WTC11 (cell line): ENCODE data around the gene IGSF6.

ENCODE experiments used
- CREB1 ChIP-seq: sonication (generic); formaldehyde crosslinking; IDR thresholded peaks from 2 replicates; pipeline ENCODE4 v1.8.0; 2023; ENCODE audit warnings: mild to moderate bottlenecking, missing genetic modification reagents
- FOXP4 ChIP-seq: sonication (generic); formaldehyde crosslinking; IDR thresholded peaks from 2 replicates; pipeline ENCODE4 v1.8.0; 2022; ENCODE audit warnings: mild to moderate bottlenecking, missing genetic modification reagents
- ZNF232 ChIP-seq: sonication (generic); formaldehyde crosslinking; IDR thresholded peaks from 2 replicates; pipeline ENCODE4 v1.8.0; 2022; ENCODE audit warnings: mild to moderate bottlenecking, missing genetic modification reagents
- ZNF512 ChIP-seq: sonication (generic); formaldehyde crosslinking; IDR thresholded peaks from 2 replicates; pipeline ENCODE4 v1.8.1; 2022; ENCODE audit warnings: missing genetic modification reagents, borderline replicate concordance
- TF ChIP-seq, protein P1 (sequence below): fragments of 200-600 bp; IDR thresholded peaks from 2 replicates; pipeline ENCODE4 v1.8.0; 2022; ENCODE audit warnings: antibody characterized with exemption
- TF ChIP-seq, protein P2 (sequence below): sonication (generic); formaldehyde crosslinking; IDR thresholded peaks from 2 replicates; pipeline ENCODE4 v1.8.0; 2022; ENCODE audit warnings: mild to moderate bottlenecking, missing genetic modification reagents
- TF ChIP-seq, protein P3 (sequence below): sonication (generic); formaldehyde crosslinking; IDR thresholded peaks from 2 replicates; pipeline ENCODE4 v1.8.1; 2022; ENCODE audit warnings: mild to moderate bottlenecking, moderate library complexity, missing genetic modification reagents
- TF ChIP-seq, protein P4 (sequence below): sonication (generic); formaldehyde crosslinking; IDR thresholded peaks from 2 replicates; pipeline ENCODE4 v1.8.1; 2023; ENCODE audit warnings: mild to moderate bottlenecking, moderate library complexity, missing genetic modification reagents
- TF ChIP-seq, protein P5 (sequence below): sonication (generic); formaldehyde crosslinking; IDR thresholded peaks from 2 replicates; pipeline ENCODE4 v1.8.0; 2022; ENCODE audit warnings: mild to moderate bottlenecking, missing genetic modification reagents
- TF ChIP-seq, protein P6 (sequence below): sonication (generic); formaldehyde crosslinking; IDR thresholded peaks from 2 replicates; pipeline ENCODE4 v1.8.1; 2023; ENCODE audit warnings: mild to moderate bottlenecking, missing genetic modification reagents, moderate library complexity

- TF ChIP-seq, protein P1, sequence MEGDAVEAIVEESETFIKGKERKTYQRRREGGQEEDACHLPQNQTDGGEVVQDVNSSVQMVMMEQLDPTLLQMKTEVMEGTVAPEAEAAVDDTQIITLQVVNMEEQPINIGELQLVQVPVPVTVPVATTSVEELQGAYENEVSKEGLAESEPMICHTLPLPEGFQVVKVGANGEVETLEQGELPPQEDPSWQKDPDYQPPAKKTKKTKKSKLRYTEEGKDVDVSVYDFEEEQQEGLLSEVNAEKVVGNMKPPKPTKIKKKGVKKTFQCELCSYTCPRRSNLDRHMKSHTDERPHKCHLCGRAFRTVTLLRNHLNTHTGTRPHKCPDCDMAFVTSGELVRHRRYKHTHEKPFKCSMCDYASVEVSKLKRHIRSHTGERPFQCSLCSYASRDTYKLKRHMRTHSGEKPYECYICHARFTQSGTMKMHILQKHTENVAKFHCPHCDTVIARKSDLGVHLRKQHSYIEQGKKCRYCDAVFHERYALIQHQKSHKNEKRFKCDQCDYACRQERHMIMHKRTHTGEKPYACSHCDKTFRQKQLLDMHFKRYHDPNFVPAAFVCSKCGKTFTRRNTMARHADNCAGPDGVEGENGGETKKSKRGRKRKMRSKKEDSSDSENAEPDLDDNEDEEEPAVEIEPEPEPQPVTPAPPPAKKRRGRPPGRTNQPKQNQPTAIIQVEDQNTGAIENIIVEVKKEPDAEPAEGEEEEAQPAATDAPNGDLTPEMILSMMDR: no peak
- TF ChIP-seq, protein P2, sequence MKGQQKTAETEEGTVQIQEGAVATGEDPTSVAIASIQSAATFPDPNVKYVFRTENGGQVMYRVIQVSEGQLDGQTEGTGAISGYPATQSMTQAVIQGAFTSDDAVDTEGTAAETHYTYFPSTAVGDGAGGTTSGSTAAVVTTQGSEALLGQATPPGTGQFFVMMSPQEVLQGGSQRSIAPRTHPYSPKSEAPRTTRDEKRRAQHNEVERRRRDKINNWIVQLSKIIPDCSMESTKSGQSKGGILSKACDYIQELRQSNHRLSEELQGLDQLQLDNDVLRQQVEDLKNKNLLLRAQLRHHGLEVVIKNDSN (CRISPR knock-in tag): no peak
- TF ChIP-seq FOXP4 (CRISPR knock-in tag) (no peak), CREB1 (CRISPR knock-in tag) (no peak), ZNF512 (CRISPR knock-in tag) (no peak), ZNF232 (CRISPR knock-in tag) (no peak)
- TF ChIP-seq, protein P3, sequence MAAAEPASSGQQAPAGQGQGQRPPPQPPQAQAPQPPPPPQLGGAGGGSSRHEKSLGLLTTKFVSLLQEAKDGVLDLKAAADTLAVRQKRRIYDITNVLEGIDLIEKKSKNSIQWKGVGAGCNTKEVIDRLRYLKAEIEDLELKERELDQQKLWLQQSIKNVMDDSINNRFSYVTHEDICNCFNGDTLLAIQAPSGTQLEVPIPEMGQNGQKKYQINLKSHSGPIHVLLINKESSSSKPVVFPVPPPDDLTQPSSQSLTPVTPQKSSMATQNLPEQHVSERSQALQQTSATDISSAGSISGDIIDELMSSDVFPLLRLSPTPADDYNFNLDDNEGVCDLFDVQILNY (CRISPR knock-in tag): no peak
- TF ChIP-seq, protein P4, sequence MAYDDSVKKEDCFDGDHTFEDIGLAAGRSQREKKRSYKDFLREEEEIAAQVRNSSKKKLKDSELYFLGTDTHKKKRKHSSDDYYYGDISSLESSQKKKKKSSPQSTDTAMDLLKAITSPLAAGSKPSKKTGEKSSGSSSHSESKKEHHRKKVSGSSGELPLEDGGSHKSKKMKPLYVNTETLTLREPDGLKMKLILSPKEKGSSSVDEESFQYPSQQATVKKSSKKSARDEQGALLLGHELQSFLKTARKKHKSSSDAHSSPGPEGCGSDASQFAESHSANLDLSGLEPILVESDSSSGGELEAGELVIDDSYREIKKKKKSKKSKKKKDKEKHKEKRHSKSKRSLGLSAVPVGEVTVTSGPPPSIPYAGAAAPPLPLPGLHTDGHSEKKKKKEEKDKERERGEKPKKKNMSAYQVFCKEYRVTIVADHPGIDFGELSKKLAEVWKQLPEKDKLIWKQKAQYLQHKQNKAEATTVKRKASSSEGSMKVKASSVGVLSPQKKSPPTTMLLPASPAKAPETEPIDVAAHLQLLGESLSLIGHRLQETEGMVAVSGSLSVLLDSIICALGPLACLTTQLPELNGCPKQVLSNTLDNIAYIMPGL (CRISPR knock-in tag): no peak
- TF ChIP-seq, protein P5, sequence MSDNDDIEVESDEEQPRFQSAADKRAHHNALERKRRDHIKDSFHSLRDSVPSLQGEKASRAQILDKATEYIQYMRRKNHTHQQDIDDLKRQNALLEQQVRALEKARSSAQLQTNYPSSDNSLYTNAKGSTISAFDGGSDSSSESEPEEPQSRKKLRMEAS (CRISPR knock-in tag): no peak
- TF ChIP-seq, protein P6, sequence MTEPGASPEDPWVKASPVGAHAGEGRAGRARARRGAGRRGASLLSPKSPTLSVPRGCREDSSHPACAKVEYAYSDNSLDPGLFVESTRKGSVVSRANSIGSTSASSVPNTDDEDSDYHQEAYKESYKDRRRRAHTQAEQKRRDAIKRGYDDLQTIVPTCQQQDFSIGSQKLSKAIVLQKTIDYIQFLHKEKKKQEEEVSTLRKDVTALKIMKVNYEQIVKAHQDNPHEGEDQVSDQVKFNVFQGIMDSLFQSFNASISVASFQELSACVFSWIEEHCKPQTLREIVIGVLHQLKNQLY (CRISPR knock-in tag): no peak
Observed at GRCh38 chr16:21590287-21590686, 62.1 kb downstream of the IGSF6 start.
